Tibial nerve (tissue), 3 donors: ENCODE results near the gene LMX1A.

Experiments used
- POLR2A ChIP-seq, 2 donors: fragments of 450-650 bp; IDR thresholded peaks; one replicate each; pipeline ENCODE4 v1.6.1; 2017; ENCODE audit warnings: antibody characterized with exemption in 2 of 2, mild to moderate bottlenecking in 2 of 2, moderate library complexity in 2 of 2
- TF ChIP-seq, protein P1 (sequence below), 5 experiments: fragments of 200-600 bp in 3 of 5; fragments of 450-650 bp in 2 of 5; sonication (generic) in 3 of 5; IDR thresholded peaks; one replicate each; pipeline ENCODE4 v1.5.1; 2016 to 2019; ENCODE audit warnings: antibody characterized with exemption in 5 of 5, mild to moderate bottlenecking in 3 of 5, moderate library complexity in 2 of 5

DNA sequence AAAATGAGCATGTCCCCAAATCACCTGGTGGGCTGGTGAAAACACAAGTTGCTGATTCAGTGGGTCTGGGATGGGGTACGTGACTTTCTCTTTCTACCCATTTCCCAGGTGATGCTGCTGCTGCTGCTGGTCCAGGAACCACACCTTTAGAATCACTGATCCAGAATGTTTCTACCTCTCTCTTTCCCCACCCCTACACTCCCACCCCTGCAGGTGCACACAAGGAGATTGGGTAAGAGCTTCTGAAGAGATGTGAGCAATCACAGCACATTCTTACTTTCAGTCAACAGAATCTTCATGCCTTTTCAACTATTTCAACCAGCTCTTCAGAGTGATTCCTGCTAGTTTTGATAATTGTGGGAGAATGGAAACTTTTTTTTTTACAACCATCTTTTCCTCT, 130.9 kb downstream of the LMX1A start:
- TF ChIP-seq POLR2A (IDR thresholded peaks at IDR 0.05): no peak
- TF ChIP-seq, protein P1, sequence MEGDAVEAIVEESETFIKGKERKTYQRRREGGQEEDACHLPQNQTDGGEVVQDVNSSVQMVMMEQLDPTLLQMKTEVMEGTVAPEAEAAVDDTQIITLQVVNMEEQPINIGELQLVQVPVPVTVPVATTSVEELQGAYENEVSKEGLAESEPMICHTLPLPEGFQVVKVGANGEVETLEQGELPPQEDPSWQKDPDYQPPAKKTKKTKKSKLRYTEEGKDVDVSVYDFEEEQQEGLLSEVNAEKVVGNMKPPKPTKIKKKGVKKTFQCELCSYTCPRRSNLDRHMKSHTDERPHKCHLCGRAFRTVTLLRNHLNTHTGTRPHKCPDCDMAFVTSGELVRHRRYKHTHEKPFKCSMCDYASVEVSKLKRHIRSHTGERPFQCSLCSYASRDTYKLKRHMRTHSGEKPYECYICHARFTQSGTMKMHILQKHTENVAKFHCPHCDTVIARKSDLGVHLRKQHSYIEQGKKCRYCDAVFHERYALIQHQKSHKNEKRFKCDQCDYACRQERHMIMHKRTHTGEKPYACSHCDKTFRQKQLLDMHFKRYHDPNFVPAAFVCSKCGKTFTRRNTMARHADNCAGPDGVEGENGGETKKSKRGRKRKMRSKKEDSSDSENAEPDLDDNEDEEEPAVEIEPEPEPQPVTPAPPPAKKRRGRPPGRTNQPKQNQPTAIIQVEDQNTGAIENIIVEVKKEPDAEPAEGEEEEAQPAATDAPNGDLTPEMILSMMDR (IDR thresholded peaks at IDR 0.05): no peak
